GM12872 (cell line): ENCODE results near the gene PTGES.

Experiments used
- CTCF ChIP-seq: IDR thresholded peaks from 3 replicates; pipeline ENCODE4 v1.5.1; 2011; ENCODE audit warnings: low read depth, mild to moderate bottlenecking, low read length, moderate library complexity; ENCODE audit not compliant: insufficient read depth

The PTGES gene

GRCh38 chr9:129704807-129705206 is 48.0 kb downstream of the PTGES start:
- TF ChIP-seq CTCF, result no peak

GRCh38 chr9:129703667-129704355 is 49.0 kb downstream of the PTGES start:
- no peak for TF ChIP-seq CTCF

- TF ChIP-seq CTCF, result no peak
These were observed 50.0 kb downstream of the PTGES start for GRCh38 chr9:129702589-129703520.

GRCh38 chr9:129701549-129701948 is 51.3 kb downstream of the PTGES start:
- no peak for TF ChIP-seq CTCF

GRCh38 chr9:129701054-129701453 is 51.8 kb downstream of the PTGES start:
- TF ChIP-seq CTCF, result no peak

GRCh38 chr9:129698254-129698757 is 54.5 kb downstream of the PTGES start:
- TF ChIP-seq CTCF, result no peak

GRCh38 chr9:129697656-129698253 is 55.1 kb downstream of the PTGES start:
- no peak for TF ChIP-seq CTCF
